SKM-1 treated with dmso at 0.1 percent for 144 hours (cell line): ENCODE measurements around the gene ZNF177.
"Not testable (repeated sequence)": the region's sequence is repeated elsewhere in the genome, so short reads cannot be mapped to it uniquely, and the experiment has no call there.

Source experiments
- DNase-seq: peaks from one replicate; lab custom pipeline; 2025; ENCODE audit not compliant: unreplicated experiment; lab: John Stamatoyannopoulos, UW

ZNF177 gene

DNA sequence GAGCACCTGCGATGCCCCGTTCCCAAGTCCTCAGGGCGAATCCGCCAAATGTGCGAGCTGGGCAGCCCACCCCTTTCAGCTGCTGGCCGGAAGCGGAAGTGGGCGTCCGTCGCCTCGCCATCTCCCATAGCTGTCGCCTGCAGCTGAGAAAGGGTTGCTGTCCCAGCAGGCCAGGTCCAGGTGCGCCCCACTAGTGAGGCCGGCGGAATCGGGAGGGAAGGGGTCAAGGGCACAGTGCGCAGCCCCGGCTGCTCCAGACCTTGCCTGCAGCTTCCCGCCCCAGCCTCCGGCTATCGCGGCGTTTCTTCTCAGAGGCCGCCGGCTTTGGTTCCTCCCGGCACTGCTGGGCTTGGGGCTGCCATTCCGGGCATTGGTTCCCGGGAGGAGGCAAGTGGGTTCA lies at the start of gene ZNF177:
ZNF177 (plus strand) TSS at position 109 of the 400 bp plus-strand sequence. CDS start 15,299 bp downstream, outside the sequence.
- DNase-seq, result no peak

DNA sequence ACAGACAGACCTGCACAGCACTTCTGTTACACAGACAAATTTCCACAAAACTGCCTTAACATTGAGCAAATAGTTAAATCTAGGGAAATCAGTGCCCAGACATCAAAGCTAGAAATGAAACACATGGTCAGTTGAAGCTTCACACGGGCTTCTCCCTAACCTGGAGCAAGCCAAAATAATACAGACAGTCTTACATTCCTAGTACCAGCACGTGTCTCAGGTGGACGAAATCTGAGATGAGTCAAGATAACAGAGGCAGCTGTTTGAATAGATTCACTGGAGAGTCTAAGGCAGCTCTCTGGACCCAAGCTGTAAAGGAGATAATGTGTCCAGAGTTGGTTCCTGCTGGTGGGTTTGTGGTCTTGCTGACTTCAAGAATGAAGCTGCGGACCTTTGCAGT lies 49.1 kb upstream of the ZNF177 start:
- no peak for DNase-seq

DNA sequence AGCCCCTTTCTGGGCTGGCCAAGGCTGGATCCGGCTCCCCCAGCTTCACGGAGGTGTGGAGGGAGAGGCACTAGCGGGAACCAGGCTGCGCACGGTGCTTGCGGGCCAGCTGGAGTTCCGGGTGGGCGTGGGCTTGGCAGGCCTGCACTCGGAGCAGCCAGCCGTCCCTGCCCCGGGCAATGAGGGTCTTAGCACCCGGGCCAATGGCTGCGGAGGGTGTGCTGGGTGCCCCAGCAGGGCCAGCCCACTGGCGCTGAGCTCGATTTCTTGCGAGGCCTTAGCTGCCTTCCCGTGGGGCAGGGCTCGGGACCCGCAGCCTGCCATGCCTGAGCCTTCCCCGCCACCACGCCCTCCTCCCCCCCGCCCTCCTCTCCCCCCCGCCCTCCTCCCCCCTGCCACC lies 41.5 kb upstream of the ZNF177 start:
- no peak for DNase-seq

DNA sequence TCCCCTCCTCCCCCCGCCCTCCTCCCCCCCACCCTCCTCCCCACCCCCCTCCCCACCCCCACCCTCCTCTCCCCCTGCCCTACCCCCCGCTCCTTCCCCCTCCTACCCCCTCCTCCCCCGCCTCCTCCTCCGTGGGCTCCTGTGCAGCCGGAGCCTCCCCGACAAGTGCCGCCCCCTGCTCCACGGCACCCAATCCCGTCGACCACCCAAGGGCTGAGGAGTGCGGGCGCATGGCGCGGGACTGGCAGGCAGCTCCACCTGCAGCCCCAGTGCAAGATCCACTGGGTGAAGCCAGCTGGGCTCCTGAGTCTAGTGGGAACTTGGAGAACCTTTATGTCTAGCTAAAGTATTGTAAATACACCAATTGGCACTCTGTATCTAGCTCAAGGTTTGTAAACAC lies 41.1 kb upstream of the ZNF177 start:
- not testable (repeated sequence) for DNase-seq

DNA sequence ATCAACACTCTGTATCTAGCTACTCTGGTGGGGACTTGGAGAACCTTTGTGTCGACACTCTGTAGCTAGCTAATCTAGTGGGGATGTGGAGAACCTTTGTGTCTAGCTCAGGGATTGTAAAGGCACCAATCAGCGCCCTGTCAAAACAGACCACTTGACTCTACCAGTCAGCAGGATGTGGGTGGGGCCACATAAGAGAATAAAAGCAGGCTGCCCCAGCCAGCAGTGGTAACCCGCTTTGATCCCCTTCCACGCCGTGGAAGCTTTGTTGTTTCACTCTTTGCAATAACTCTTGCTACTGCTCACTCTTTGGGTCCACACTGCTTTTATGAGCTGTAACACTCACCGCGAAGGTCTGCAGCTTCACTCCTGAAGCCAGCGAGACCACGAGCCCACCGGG lies 40.6 kb upstream of the ZNF177 start:
- DNase-seq, result not testable (repeated sequence)

DNA sequence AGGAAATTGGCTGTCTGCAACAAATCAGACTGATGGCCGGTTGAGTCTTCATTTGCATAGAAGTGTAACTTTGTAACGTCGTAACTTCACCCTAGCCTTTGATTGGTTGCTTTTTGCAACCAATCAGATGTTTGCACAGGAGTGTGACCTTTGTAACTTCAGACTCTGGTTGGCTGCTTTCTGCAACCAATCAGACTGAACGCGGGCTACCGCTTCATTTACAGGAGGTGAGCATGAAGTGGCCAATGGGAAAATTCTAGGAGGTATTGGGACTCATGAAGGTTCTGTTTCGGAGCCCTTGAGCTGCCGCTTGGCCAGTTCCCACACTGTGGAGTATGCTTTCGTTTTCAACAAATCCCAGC lies 39.3 kb upstream of the ZNF177 start:
- DNase-seq, result peak; percentile 62

DNA sequence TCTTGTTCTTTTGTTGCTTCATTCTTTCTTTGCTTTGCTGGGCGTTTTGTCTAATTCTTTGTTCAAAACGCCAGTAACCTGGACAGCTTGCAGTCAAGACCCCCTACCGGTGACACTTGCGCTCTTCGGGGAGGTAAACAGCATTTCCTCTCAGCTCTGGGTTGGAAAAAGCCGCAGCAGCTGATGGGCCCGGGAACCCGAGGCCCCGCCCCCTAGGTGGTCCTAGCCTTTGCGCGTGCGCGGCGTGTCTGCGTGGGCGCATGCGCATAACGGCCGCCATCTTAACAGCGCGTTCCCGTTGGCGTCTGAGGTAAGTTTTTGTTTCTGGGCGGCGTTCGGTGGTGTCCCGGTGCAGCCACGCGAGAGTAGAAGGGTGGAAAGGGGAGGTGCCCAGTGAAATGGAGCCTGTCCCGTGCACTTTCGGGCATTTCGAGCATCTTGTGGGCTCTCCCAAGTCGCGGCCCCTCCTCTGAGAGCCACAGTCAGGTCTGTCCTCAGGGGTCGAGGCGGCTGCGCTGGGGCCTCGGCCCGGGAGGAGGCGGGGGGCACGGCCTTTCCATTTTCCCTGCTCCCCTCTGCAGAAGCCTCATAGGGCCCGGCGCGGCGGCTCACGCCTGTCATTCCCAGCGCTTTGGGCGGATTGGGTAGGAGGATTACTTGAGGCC lies 38.8 kb upstream of the ZNF177 start, which contains the start of gene ZNF559:
ZNF559 (plus strand) TSS at position 261 of the 665 bp plus-strand sequence. CDS start 14,371 bp downstream, outside the sequence.
- DNase-seq, result peak; percentile 92

DNA sequence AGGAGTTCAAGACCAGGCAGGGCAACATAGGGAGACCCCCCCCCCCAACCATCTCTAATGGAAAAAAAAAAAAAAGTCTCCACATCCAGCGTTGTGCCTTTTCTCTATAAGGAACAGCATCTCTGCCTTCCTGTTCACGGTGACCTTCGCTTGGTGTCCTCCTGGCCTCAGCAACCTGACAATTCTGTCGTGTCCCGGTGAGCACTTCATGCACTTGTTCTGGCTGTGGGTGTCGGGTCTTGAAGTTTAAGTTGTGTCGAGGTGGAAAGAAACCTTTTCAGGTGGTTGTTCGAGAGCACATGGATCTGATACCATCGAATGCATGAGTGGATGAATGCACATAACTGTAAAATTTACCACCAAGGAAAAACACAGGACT lies 38.2 kb upstream of the ZNF177 start:
- DNase-seq, result no peak

DNA sequence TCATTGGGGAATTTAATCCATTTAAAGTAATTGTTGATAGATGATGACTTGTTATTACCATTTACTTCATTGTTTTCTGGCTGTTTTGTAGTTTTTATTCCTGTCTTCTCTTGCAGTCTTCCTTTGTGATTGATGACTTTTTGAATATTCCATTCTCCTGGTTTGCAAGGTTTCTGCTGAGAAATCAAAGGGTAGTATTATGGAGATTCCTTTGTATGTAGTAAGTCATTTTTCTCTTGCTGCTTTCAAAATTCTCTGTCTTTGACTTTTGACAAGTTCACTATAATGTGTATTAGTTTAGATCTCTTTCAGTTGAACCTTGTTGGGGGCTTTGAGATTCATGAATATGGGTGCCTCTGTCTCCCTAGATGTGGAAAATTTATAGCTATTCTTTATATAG lies 32.8 kb upstream of the ZNF177 start:
- no peak for DNase-seq

DNA sequence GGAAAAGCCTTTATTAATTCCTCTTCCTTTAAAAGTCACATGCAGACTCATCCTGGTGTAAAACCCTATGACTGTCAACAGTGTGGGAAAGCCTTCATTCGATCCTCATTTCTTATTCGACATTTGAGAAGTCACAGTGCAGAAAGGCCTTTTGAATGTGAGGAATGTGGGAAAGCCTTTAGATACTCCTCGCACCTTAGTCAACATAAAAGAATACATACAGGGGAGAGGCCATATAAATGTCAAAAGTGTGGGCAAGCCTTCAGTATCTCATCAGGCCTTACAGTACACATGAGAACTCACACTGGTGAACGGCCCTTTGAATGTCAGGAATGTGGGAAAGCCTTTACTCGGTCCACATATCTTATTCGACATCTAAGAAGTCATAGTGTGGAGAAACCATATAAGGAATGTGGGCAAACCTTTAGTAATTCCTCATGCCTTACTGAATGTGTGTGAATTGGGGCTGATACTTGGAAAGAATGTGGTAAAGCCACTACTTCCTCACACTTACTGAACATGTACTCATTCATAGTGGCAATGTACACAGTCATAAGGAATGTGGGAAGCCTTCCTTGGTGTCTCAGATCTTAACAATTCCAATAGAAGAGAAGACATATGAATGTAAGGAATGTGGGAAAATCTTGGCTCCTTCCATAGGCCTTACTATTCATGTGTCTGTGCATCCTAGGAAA lies 20.1 kb upstream of the ZNF177 start:
- no peak for DNase-seq

DNA sequence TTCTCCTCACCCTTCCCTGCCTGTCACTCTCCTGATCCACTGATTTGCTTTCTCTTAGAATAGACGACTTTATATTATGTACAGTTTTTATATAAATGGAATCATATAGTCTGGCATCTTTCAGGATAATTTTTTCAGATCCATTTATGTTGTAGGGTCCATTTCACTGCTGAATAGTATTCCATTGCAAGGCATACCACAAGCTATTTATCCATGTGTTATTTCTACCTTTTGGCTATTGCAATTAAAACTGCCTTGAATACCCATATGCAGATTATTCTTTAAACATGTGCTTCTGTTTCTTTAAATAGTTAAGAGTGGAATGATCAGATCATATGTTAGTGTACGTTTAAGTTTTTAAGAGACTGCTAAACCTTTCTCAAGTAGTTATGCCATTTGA lies 17.8 kb upstream of the ZNF177 start:
- DNase-seq, result no peak

DNA sequence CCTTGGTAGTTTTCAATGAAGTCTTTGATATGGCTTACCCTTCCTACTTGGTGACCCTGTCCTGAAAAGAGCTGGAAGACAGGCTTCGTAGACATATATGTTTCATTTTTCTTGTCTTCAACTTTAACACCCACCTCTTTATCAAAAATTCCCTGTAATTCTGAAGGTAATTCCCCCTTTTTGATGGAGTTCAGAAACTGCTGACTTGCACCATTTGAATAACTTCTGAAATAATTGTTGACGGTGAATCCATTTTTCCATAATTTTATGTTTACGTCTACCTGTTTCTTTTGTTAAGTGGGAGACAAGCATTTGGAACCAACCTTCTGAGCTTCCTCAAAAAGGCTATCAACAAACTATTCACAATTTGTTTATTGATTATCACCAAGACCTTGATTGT lies 14.6 kb upstream of the ZNF177 start:
- no peak for DNase-seq

DNA sequence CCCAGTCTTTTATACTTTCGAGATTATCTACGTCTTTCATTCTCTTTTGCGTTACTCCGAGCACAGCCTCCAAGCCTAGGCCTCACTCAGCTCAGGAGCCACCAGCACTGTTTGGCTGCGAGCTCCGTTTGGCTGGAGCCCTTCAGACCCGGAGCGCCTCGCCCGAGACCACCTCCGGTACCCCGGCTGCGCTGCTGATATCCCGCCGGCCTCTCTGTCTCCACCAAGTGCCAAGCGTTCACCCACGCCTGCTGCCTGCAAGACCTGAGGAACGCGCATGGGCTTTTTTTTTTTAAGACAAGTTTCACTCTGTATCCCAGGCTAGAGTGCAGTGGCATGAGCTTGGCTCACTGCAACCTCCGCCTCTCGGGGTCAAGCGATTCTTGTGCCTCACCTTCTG lies 14.1 kb upstream of the ZNF177 start:
- no peak for DNase-seq

DNA sequence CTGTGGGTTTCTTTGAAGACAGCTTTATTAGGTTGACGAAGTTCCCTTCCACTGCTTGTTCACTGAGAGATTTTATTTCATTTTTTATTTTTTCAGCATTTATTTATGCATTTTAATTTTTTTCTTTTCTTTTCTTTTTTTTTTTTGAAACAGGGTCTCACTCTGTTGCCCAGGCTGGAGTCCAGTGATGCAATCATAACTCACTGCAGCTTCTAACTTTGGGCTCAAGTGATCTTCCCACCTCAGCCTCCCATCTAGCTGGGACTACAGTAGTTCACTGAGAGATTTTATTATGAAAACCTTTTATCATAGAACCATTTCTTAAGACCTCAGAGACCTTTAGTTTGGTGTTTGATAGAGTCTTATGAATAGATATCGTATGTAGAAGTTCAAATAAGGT lies 10.3 kb upstream of the ZNF177 start:
- no peak for DNase-seq

DNA sequence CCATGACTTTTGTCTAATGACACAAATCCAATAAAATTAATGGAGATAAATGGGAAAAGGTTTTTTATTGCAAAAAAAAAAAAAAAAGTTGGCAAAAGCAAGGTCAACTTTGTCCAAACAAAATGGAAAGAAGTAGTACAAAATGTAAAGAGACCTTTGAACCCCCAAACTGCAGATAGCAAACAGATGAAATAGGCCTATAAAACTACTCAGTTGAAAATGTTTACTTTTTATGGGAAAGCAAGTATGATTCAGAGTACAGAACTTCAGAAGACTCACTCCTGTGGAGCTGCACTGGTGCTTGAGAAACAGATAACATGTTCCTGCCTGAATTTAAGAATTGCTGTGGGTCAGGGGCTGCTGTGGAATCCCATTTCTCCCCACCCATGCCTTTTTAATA lies 9.8 kb upstream of the ZNF177 start:
- no peak for DNase-seq

DNA sequence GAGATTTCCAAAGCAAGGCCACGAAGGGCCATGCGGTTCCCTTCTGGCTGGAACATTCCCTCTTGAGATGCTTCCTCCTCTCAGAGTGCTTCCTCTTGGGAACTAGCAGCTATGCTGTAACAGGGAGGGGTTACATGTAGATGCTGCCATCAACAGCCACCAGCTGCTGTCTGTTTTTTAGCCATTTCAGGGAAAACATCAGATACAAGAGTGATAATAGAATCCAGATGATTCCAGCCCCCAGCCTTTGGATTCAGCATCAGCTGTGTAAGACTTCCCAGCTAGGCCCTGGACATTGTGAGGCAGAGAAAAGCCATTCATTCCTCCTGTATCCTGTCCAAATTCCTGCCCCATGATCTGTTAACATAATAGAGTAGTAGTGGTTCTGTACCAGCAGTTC lies 8.2 kb upstream of the ZNF177 start:
- DNase-seq, result no peak

DNA sequence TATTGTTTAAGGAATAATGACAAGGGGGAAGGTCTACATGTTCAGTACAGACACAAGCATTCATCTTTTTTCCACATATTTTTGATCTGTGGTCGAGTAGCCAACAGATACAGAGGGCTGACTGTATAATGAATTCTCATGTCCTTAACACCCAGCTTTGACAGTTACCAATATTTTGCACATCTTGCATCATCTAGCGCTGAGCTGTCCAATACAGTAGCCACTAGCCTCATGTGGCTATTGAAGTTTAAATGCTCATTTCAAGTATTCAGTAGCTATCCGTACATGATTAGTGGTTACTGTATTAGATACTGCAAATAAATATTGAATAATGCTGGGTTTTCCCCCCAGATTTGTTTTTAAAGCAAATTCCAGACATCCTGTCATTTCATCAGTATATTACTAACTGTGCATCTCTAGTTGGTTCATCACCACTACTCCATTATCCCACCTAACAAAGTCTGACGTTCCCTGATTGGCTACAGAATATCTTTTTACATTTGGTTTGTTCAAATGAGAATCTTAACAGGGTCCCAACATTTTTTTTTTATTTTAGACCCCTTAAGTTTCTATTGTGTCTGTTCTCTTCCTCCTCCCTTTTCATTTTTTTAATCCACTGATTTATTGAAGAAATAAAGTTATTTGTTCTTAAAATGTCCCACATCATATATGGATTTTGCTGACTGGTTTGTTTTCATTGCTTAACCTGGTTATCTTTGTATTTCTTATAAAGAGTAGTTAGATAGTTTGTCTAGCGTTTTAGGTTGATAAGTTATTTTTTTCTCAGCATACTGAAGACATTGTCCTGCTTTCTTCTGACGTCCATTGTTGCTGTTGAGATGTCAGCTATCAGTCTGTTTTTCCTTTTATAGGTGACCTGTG lies 8.2 kb downstream of the ZNF177 start:
- DNase-seq, result no peak

DNA sequence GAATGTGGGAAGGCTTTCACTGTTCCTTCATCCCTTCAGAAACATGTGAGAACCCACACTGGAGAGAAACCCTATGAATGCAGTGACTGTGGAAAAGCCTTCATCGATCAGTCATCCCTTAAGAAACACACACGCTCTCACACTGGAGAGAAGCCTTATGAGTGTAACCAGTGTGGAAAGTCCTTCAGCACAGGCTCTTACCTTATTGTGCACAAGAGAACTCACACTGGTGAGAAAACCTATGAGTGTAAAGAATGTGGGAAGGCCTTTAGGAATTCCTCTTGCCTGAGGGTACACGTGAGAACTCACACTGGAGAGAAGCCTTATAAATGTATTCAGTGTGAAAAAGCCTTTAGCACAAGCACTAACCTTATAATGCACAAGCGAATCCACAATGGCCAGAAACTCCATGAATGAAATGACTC lies 18.6 kb downstream of the ZNF177 start:
- no peak for DNase-seq

DNA sequence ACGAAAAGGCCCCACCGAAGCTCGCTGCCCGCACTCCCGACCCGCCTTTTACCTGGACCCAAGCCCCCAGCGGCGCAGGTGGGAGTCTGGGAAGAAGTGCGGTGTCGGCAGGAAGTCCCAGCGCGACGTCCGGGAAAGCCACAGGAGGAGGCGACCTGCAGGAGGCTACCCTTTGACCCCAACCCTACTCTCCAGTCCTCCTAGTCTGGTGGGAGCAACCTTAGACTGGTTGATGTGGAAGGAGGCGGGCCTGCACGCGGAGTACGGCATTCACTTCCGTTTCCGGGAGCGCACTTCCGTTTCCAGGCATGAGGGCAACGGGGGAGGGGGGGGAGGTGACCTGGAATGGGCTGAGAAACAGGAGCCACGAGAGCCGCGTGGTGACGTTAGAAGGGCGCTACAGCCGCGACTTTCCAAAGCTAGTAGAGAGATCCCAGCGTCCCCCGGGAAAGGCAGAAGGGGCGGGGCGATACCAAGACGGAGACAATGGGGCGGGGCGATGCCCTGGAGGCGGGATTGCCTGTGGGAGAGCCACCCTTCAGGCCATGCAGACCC lies 44.1 kb downstream of the ZNF177 start:
- DNase-seq, result no peak

DNA sequence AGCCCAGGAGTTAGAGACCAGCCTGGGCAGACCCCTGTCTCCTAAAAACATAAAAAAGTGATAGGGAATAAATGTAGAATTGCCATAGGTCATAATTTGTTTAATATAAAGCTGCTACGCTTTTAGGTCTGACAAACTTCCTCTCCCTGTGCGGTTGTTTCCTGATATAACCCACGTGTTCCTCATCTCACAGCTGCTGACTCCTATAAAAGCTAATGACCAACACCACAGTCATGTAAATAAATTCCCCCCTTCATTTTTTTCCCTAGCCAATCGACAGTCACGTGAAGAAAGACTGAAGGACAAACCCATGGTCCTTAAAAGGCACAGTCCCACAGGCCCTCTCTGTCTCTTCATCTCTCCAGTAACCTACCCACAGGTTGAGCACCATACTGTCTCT lies 45.0 kb downstream of the ZNF177 start:
- DNase-seq, result no peak

DNA sequence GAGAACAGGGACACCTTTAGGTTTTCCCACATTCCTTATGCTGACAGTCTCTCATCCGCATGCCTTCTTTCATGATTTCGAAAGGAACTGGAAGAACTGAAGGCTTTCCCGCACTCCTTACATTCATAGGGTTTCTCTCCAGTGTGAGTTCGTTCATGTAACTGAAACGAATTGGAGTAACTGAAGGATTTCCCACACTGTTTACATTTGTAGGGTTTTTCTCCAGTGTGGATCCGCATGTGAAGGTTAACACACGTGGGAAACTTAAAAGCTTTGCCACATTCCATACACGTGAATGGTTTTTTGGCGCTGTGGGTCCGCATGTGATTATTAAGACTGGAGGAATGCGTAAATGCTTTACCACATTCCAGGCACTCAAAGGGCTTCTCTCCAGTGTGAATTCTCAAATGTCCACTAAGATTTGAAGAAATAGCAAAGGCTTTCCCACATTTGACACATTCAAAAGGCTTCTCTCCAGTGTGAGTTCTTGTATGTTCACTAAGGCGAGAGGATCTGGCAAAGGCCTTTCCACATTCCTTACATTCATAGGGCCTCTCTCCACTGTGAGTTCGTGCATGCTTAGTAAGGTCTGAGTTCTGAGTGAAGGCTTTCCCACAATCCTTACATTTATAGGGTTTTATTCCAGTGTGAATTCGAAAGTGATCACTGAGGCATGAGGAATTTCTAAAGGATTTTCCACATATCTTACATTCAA lies 50.6 kb downstream of the ZNF177 start:
- no peak for DNase-seq
